HG02981 (cell line): Measurements from ENCODE around the gene FLVCR2.

Experiments used
- ATAC-seq: cut with Tn5 transposase; IDR thresholded peaks from one replicate; pipeline ENCODE4 v1.9.1; 2021; ENCODE audit warnings: mild to moderate bottlenecking, moderate library complexity; ENCODE audit not compliant: unreplicated experiment

The FLVCR2 gene

DNA sequence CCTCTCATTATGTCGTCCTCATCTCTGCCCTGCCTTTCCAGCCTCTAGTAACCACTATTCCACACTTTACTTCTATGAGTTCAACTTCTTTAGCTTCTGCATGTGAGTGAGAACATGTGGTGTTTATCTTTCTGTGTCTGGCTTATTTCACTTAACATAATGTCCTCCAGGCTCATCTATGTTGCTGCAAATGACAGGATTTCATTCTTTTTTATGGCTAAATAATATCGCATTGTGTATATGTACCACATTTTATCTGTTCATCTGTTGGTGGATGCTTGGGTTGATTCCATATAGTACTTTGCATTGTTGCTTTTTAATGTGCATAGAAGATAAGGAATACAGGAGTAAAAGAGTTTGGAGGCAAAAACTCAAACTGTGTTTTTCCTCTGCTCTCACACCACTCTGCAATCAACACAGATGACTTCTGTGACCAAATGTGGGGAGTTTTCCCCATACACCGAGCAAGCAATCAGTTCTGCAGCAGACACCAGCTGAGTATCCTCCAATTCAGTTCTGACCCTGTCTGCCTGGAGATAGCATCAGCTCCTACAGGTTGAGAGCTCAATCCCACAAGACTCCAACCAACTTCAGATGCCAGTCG is 24.6 kb upstream of the FLVCR2 start:
- no peak for ATAC-seq

DNA sequence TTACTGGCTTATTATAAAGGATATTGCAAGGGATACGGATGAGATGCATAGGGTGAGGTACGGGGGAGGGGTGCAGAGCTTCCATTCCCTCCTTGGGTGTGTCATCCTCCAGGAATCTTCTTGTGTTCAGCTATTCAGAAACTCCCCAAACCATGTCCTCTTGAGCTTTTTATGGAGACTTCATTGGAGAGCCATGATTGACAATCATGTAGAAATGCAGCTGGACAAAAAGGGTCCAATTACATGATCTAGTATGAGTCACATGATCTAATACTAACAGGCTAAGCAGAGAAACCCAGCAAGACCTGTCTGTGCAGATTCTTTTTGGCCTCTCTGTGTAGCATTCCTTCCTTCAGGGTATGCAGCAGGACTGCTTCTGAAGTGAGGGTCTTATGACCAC is 23.9 kb upstream of the FLVCR2 start:
- no peak for ATAC-seq

DNA sequence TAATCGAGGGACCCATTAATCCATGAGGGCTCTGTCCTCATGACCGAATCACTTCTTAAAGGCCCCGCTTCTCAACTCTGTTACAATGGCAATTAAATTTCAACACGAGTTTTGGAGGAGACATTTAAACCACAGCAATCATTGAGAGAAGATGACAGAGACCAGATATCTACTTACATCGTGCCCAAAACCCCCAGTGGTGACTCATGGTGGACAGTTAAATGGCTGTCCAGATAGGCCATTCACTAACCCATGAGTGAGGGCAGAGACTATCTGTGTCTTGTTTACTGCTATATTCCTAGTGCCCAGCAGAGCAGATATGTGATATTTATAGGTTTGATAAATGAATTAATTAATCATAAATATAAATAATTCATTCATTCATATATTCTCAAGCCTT is 20.0 kb upstream of the FLVCR2 start:
- ATAC-seq, result no peak

- no peak for ATAC-seq
Observed at GRCh38 chr14:75559045-75559444, 19.4 kb upstream of the FLVCR2 start.

DNA sequence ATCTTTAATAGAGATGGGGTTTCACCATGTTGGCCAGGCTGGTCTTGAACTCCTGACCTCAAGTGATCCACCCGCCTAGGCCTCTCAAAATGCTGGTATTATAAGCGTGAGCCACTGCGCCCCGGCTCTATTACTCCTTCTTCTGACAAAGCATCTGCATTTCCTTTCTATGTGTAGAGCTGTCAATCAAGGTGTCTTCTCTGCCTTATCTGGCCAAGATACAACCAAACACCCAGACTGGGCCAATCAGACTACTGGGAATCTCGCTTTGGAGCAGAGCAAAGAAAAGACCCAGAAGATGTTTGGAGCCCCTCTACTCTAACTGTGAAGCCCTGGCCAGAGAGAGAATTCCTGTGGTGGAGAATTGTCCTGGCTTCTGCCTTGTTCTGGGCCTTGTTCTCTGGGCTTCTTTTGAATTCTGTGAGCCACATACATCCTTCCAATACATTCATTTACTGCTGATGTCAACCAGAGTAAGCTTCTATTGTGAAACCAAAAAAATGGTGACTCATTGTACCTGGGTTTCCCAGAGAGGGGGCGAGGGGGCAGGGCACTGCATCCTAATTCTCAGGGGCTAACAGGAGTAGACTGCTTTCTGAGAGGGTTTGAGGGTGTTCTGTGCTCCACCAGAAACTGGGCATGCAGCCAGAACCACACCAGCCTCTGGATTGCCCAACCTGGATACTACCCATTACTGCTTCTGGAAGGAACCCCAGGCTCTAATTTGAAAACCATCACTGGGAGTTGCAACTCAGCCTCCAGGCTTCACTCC is 18.8 kb upstream of the FLVCR2 start:
- ATAC-seq, result no peak

GRCh38 chr14:75561013-75561432 is 17.4 kb upstream of the FLVCR2 start:
- ATAC-seq, result no peak

DNA sequence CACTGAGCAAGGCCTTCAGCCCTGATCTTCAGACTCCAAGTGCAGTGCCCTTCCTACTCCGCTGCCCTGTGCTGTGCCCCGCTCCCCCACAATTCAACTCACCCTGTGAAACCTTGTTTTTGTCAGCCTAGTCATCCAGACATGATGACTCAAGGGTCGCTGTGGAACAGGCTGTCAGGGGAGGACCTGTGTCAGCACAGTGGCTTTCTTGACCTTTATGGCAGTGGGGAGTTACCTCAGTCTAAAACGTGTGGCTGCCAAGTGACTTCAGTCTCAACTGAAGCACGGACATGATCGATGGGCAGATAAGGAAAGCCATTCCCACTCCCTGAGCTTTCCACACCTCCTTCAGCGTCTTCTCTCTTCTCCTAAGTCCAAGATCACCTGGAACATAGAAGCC is 16.3 kb upstream of the FLVCR2 start:
- ATAC-seq, result no peak

DNA sequence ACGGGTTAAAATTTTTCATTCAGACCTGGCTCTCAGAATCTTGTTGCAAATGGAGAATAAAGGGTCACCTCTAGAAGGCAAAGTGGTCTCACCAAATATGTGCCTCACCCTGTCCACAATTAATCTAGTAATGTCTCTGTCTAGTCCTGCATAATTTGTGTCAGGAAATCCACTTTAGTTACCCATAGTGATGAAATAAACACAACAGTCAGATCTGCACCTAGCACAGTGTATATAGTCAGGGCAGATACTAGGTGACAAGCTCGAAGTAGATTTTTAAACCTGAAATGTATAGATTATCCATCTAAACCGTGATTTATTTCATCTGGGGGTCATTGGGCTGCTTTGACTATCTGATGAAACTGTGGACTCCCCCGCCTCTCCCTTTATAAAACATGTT is 15.9 kb upstream of the FLVCR2 start:
- no peak for ATAC-seq

GRCh38 chr14:75563931-75564330 is 14.5 kb upstream of the FLVCR2 start:
- no peak for ATAC-seq

DNA sequence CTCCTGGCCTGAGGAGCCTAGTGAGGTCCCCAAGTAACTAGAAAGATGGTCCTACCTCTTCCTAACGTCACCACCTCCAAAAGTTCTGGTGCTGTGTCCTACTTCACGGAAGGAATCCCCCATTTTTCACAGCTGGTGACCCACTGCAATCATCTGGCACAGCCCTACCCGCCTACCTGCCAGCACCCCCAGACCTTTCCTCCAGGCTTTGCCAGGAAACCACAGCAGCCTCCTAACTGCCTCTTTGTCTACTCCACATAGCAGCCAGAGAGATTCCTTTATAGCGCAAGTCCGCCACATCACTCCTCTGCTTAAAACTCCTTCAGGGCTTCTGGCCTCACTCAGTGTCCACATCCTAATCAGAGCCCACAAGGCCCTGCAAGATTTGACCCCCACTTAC is 13.4 kb upstream of the FLVCR2 start:
- no peak for ATAC-seq

DNA sequence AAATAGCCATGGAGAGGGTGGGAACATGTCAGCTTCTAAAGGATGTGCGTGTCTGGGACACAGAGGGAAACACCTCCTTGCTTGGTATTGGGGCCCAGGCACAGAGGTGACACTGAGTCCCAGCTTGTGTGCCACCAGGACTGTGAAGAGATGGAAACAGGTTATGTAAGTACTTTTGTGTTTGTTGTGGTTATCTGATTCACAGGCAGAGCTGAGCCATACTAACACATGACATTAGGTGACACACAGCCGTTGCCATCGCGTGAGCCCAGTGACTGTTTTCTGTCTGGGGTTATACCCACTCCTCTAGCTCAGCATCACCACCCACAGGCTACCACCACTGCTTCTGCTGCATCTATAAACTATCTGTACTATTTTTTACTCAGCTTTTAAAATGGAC is 12.1 kb upstream of the FLVCR2 start:
- no peak for ATAC-seq

DNA sequence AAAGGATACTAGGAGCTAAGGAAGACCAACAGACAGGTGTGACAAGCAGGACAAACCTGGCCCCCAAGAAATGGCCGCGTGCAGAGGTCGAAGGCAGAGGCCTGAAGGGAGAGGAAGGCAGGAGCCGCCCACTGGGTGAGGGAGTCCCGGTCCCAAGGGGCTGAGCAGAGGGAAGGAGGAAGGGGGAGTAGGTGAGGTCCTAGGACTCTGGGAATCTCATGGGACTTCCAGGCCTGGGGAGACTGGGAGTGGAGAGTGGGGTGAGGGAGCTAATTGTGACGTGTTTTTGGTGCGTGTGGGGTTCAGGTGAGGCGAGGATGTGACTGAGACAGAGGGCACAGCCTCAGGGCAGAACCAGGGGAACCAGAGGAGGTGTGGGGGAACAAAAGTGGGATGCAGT is 11.7 kb upstream of the FLVCR2 start:
- ATAC-seq, result no peak

- no peak for ATAC-seq
Observed at GRCh38 chr14:75568140-75568539, 10.3 kb upstream of the FLVCR2 start.

DNA sequence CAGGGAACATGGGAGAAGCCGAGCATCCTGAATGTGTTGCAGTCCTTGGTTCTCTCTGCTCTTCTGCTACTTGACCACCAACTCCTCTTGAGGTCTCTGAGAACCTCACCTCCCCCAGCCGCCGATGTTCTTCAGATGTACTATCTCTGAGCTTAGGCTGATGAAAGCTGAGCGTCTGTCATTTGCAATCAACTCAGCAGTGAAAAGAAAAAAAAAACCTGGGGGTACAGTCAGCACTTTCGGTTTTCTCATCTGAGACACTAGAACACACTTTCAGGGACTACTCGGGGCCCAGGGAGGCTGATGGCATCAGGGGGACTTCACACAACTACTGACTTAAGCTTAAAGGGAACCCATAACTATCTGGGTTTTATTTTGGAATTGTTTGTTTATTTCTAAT is 9.6 kb upstream of the FLVCR2 start:
- no peak for ATAC-seq

DNA sequence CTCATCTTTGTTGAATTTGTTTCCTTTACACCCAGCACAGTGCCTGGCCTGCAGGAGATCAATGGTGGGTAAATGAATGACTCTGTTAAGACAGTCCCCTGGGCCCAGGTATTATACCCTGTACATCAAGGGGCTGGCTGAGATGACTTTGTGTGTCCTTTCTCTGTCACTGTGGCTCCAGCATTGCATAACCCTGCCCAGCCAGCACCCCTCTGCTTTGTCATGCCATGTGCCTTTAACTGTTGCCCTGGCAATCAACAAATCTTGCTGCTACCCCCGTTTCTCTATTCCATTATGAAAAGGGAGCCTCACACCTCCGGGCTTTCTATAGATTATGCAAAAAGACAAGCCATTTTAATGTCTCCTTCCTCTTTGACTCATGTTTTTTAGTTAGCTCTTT is 7.6 kb upstream of the FLVCR2 start:
- ATAC-seq, result no peak

- no peak for ATAC-seq
Observed at GRCh38 chr14:75572104-75572503, 6.3 kb upstream of the FLVCR2 start.

DNA sequence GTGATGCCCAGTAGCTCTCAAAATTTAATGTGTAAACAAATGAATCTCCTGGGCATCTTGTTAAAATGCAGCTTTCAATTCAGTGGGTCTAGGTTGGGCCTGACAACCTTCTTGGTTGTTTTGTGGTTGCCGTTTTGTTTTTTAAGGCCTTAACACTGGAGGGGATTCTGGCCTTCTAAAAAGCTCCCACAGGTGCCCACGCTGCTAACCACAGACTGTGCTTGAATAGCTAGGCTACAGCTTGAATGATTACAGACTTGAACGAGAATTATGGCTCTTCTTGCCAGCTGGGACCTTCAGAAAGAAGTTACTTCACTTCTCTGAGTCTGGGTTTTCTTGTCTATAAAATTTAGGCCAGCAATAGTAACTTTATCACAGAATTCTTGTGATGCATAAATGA is 1.3 kb upstream of the FLVCR2 start:
- ATAC-seq, result no peak

GRCh38 chr14:75577729-75578101 is 705 bp upstream of the FLVCR2 start:
- ATAC-seq, result peak; percentile 76

DNA sequence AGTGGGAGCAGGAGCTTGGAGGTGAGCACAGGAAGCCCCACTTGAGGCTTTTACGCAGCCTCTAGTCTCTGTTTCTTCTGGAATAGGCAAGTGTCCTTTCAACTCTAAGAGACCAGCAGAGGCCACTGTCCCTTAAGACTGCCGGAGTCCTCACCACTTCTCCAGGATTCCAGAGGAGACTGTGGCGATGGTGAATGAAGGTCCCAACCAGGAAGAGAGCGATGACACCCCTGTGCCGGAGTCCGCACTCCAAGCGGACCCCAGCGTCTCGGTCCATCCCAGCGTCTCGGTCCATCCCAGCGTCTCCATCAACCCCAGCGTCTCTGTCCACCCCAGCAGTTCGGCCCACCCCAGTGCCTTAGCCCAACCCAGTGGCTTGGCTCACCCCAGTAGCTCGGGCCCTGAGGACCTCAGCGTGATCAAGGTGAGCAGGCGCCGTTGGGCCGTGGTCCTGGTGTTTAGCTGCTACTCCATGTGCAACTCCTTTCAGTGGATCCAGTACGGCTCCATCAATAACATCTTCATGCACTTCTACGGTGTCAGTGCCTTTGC is 442 bp downstream of the FLVCR2 start:
- ATAC-seq, result no peak

DNA sequence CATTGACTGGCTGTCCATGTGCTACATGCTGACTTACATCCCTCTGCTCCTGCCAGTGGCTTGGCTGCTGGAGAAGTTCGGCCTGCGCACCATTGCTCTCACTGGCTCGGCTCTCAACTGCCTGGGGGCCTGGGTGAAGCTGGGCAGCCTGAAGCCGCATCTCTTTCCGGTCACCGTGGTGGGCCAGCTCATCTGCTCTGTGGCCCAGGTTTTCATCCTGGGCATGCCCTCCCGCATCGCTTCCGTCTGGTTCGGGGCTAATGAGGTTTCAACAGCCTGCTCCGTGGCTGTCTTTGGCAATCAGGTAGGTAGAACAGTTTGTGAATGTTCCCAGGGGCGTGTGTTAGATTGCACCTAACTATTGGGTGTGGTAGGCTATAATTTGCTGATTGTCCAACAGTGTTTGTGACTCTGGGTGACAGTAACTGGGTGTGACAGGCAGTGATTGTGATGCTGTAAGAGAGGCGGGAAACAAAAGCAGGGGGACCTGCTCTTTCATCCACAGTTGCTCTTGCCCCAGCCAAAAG is 981 bp downstream of the FLVCR2 start:
- no peak for ATAC-seq

DNA sequence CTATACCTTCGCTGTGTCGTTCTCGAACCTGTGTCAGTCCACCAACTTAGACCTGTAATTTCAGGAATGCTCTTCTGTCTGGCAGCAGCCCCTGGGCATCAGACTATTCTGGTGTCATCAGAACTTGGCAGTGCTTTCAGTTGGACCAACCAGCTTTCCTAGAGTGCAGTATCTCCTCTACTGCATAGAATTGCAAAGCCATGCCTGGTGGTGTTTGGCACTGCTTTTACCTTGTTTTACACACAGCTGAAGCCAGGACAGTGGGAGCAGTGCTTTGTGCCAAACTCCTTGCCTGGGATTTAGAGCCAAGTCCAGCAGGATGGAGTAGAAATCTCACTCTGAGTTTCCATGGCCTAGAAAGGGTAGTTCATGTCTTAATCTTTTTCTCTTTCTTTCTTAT is 1.5 kb downstream of the FLVCR2 start:
- no peak for ATAC-seq

GRCh38 chr14:75587388-75587787 is 9.0 kb downstream of the FLVCR2 start:
- no peak for ATAC-seq
